ENCODE data around the gene OGFOD3. TPM values are rescaled to one million over a fixed set of nuclear protein-coding genes. Genes with fewer than 3 reads are reported as not detected.
"Not testable (repeated sequence)": the region's sequence is repeated elsewhere in the genome, so short reads cannot be mapped to it uniquely, and the experiment has no call there.

Gene OGFOD3
- polyA plus RNA-seq, 6 donors from 2014 or later: 22.8 to 31.6 (median 26.1) TPM

DNA sequence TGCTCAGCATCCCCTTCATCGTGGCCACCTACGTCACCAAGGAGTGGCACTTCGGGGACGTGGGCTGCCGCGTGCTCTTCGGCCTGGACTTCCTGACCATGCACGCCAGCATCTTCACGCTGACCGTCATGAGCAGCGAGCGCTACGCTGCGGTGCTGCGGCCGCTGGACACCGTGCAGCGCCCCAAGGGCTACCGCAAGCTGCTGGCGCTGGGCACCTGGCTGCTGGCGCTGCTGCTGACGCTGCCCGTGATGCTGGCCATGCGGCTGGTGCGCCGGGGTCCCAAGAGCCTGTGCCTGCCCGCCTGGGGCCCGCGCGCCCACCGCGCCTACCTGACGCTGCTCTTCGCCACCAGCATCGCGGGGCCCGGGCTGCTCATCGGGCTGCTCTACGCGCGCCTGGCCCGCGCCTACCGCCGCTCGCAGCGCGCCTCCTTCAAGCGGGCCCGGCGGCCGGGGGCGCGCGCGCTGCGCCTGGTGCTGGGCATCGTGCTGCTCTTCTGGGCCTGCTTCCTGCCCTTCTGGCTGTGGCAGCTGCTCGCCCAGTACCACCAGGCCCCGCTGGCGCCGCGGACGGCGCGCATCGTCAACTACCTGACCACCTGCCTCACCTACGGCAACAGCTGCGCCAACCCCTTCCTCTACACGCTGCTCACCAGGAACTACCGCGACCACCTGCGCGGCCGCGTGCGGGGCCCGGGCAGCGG lies 43.6 kb downstream of the OGFOD3 start:
- Mint-ChIP-seq H3K4me1 (peaks cover 15 to 22% (median 22%) of the 10 kb centered on the region in 3 donors), H3K9me3 (peaks cover 0 to 2% (median 0%) of the 10 kb centered on the region in 7 donors), H3K27ac (no peak overlapping the region), H3K27me3 (peaks cover 25 to 70% (median 49%) of the 10 kb centered on the region in 3 donors), H3K4me3 (no peak overlapping the region), H3K36me3 (no peaks in the 10 kb centered on the region)
- ATAC-seq (ENCODE audit: low read depth in 2 of 2) (no peak), DNase-seq (no peak)

DNA sequence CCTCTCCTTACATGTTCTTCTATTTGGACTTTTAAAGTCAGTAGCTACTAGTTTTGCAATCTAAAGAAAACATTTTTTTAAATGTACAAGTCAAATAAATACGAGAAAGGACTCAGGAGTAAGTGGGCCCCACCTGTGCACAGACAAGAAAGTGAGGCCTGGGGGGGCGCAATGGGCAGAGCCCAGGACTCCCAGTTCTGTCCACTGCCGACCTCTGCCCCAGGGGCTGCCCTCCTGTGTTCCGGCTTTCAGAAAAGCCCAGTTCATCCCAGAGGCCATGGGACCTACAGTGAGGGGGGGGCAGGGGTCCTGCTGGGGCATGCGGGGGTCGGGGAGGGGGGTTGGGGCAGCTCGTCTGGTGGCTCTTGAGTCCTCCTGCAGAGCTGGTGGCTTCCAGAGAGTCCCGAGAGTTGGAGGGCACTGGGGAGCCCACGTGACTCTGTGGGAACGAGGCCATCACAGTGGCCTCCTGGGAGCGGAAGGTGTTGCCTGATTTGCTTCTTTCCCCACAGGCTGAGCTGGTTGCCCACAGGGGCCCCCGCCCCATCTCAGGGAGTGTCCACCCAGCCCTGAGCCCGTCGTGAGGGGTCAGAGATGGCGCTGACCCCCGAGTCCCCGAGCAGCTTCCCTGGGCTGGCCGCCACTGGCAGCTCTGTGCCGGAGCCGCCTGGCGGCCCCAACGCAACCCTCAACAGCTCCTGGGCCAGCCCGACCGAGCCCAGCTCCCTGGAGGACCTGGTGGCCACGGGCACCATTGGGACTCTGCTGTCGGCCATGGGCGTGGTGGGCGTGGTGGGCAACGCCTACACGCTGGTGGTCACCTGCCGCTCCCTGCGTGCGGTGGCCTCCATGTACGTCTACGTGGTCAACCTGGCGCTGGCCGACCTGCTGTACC lies 44.4 kb downstream of the OGFOD3 start:
- H3K4me1 Mint-ChIP-seq: peaks cover 15 to 22% (median 20%) of the 10 kb centered on the region in 3 donors
- peaks cover 0 to 2% (median 0%) of the 10 kb centered on the region in 7 donors for H3K9me3 Mint-ChIP-seq
- H3K36me3 Mint-ChIP-seq: no peaks in the 10 kb centered on the region
- DNase-seq (no peak), ATAC-seq (ENCODE audit: low read depth in 2 of 2) (no peak)
- H3K27ac Mint-ChIP-seq: no peak overlapping the region
- H3K27me3 Mint-ChIP-seq: peaks cover 32 to 71% (median 44%) of the 10 kb centered on the region in 3 donors
- peak overlapping the region in 1 of 8 donors; percentile 63 for H3K4me3 Mint-ChIP-seq

DNA sequence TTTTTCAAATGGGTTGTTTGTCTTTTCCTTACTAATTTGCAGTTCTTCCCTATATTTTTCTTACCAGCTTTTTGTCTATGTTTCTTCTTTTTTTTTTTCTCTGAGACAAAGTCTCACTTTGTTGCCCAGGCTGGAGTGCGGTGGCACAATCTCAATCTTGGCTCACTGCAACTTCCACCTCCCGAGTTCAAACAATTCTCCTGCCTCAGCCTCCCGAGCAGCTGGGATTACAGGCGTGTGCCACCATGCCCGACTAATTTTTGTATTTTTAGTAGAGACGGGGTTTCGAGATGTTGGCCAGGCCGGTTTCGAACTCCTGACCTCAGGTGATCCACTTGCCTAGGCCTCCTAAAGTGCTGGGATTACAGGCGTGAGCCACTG lies 45.3 kb downstream of the OGFOD3 start:
- not testable (repeated sequence) for H3K9me3 Mint-ChIP-seq; H3K36me3 Mint-ChIP-seq; ATAC-seq (ENCODE audit: low read depth in 2 of 2); DNase-seq
- H3K4me3 Mint-ChIP-seq: peak overlapping the region in 6 of 8 donors; percentile 58 to 90 (median 75)
- peak overlapping the region in 2 of 6 donors; percentile 18 to 25 for H3K27ac Mint-ChIP-seq
- peaks cover 13 to 21% (median 20%) of the 10 kb centered on the region in 3 donors for H3K4me1 Mint-ChIP-seq
- peaks cover 28 to 66% (median 38%) of the 10 kb centered on the region in 3 donors for H3K27me3 Mint-ChIP-seq

DNA sequence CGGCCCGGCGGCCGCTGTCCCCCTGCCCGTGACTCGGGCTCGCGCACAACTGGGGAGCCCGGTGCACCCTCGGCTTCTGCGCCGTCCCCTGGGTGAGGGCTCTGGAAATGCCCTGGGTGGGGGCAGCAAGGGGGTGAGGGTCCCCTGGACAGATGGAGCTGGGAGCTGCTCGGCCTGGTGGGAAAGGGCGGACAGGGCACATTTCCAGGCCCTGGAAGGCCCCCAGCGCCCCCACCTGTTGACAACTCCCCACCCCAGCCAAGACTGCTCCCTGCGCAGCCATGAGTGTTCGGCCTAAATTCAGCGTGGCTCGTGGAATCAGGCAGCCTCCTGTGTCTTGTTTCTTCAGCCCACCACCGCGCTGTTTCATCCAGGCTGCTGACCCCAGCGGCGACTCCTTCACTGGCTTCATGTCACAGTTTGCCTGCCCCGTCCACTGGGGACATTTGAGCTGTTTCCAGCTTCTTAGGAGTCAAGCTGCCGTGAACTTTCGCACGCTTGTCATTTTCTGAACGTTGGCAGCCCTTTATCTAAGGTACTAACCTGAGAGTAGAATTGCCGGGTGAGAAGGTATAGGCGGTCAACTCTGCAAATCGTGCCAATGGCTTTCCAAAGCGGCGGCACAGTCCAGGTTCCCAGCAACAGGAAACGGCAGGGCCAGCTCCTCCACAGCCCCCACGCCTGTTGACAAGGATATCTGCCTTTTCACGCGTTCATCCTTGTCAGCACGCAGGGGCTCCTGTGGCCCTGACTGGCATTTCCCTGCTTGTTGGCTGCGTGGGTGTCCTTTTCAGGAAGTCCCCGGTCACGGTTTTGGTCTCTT lies 45.9 kb downstream of the OGFOD3 start:
- Mint-ChIP-seq H3K9me3 (no peaks in the 10 kb centered on the region), H3K27me3 (peaks cover 28 to 66% (median 32%) of the 10 kb centered on the region in 3 donors), H3K27ac (peak overlapping the region in 2 of 6 donors; percentile 22 to 78), H3K4me3 (peak overlapping the region; percentile 58 to 90 (median 72)), H3K36me3 (no peaks in the 10 kb centered on the region), H3K4me1 (peaks cover 13 to 21% (median 20%) of the 10 kb centered on the region in 3 donors)
- DNase-seq (peak; percentile 14), ATAC-seq (ENCODE audit: low read depth in 2 of 2) (peak; percentile 40 to 58)

DNA sequence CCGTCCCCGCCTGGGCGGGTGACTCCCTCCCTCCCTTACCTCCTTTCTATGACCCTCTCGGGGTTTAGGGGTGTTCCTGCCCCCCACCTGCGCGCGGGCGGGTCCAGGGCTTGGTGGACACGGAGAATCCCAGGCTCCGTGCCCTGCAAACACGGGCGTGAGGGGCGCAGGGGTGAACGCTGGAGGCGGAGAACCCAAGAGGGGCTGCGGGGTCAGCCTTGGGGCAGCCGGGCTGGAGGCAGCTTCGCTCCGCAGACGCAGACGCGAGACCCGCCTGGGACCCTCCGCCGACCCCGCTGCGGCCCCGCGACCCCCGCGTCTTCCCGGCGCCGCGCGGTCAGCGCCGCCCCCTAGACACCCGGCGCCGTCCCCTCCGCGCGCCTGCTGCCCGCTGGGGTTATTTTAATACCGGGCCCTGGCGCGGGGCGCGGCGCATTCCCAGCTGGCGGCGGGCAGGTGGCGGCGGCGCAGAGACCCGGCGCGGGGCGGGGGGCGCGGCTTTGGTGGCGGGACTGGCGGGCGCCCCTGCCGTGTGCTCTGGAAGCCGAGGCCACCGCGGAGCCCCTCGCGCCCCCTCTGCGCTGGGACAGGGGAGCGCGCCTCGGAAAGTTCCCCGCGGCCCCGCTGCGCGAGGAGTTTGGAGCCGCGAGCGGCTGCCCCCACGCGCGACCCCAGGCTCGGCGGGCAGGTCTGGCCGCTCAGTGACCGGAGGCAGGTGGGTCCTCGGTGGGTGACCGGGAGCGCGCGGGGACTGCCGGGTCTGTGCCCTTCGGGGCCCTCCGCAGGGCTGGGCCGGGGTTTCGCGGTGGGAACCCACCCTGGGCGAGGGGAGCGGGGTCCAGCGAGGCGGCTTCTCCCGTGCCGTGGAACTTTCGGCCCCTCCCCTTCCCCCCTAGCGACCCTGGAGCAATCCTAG lies 46.8 kb downstream of the OGFOD3 start, which contains the start of gene UTS2R:
Gene UTS2R (plus strand): TSS at position 433 of the 916 bp plus-strand sequence. CDS start 2,560 bp downstream, outside the sequence.
- H3K27ac Mint-ChIP-seq: peak within 1 kb of the TSS in 2 of 6 donors; percentile 22 to 78
- H3K27me3 Mint-ChIP-seq: peaks cover 31 to 64% (median 33%) of the 10 kb centered on the region in 3 donors
- DNase-seq: no peak

DNA sequence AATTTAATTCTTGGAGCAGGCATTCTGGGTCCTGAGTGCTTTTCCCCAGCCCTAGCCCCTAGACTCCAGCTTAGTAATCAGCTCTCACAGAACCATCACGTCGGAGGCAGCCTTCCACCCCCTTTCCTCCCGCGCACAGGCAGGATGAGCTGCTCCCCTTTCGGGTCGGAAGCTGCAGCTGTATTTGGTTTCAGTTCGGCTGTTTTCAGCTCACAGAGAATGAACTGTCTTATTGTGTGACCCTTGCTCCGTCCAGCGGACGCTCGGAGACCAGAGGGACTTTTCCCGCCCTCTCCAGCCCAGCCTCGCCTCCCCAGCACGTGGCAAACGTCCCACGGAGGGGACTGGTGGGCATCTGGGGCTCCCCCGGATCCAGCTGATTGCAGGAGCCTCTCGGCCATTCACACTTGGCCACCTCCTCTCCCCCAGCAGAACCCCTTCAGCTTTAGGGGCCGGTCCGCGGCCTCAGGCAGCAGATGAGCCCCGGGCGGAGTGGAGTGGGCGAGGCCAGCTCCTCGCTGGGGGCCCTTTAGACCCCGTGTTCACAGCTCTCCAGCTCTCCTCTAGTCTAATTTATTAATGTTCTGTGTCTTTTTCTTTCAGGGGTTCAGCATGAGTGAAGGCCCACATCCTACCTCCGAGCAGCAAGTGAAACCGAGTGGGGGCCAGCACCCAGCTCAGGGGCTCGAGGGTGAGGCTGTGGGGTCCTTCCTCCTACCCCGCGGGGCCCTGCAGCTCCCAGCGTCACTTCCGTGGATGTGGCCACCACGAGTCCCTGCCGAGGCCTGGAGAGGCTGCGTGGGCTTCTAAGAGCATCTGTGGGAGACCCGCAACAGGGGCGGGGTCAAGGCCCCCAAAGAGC lies 47.7 kb downstream of the OGFOD3 start:
- H3K4me1 Mint-ChIP-seq: peaks cover 13 to 21% (median 20%) of the 10 kb centered on the region in 3 donors
- no peak overlapping the region for H3K27ac Mint-ChIP-seq

More for the DNA sequence above, 46.8 kb downstream of the OGFOD3 start, which contains the start of gene UTS2R:
- Mint-ChIP-seq H3K4me3 (peak within 1 kb of the TSS; percentile 77 to 94 (median 86)), H3K36me3 (no peaks in the 10 kb centered on the region), H3K4me1 (peaks cover 13 to 21% (median 20%) of the 10 kb centered on the region in 3 donors), H3K9me3 (no peaks in the 10 kb centered on the region)
- ATAC-seq (ENCODE audit: low read depth in 2 of 2): no peak

DNA sequence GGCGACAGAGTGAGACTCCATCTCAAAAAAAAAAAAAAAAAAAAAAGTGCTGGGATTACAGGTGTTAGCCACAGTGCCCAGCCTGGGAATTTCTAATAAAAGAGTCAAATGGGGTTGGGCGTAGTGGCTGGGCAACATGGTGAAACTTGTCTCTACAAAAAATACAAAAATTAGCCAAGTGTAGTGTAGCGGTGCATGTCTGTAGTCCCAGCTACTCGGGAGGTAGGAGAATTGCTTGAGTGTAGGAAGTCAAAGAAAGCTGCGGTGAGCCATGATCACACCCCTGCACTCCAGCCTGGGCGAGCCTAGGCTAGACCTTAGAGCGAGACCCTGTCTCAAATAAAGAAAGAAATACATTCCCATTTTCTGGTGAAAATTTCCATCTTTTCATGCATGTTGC lies 49.2 kb downstream of the OGFOD3 start:
- peaks cover 30 to 50% (median 34%) of the 10 kb centered on the region in 3 donors for H3K27me3 Mint-ChIP-seq

More for the DNA sequence above, 47.7 kb downstream of the OGFOD3 start:
- Mint-ChIP-seq H3K36me3 (no peaks in the 10 kb centered on the region), H3K4me3 (peak overlapping the region; percentile 77 to 94 (median 86)), H3K9me3 (no peaks in the 10 kb centered on the region), H3K27me3 (peaks cover 26 to 56% (median 34%) of the 10 kb centered on the region in 3 donors)
- DNase-seq (peak; percentile 27), ATAC-seq (ENCODE audit: low read depth in 2 of 2) (peak; percentile 56 to 63)

DNA sequence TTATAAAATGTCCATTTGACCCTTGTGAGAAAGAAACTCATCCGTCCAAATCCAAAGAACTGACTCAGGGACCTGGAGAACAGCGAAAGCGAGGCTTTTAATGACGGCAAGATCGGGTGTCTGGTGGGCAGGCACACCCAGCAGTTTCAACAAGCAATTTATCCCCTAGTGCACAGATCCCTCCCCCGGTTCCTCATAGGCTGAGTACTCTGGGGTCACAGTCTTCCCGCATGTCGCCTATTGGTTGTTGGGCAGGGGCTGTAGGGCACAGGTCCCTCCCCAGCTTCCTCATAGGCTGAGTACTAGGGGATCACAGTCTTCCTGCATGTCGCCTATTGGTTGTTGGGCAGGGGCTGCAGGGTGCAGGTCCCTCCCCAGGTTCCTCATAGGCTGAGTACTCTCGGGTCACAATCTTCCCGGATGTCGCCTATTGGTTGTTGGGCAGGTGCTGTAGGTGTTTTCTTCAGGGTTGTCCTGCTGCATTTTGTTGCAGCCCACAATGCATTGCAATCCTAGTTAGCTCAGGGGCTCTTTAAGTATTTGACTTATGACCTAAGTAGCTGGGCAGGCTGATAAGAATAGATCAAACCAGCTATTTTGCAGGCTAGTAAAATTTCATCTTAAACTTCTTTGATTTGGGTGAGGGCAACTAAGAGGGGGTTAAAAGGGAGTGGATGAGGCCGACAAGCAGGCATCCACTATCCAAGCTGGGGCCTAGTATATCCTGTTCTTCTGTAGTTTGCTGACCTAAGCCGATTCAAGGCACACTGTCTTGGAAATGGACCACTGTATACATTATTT lies 50.5 kb downstream of the OGFOD3 start:
- H3K27me3 Mint-ChIP-seq: peaks cover 27 to 43% (median 31%) of the 10 kb centered on the region in 3 donors
- DNase-seq (no peak), ATAC-seq (ENCODE audit: low read depth in 2 of 2) (no peak)
- H3K9me3 Mint-ChIP-seq: no peaks in the 10 kb centered on the region
- no peaks in the 10 kb centered on the region for H3K36me3 Mint-ChIP-seq
- H3K4me1 Mint-ChIP-seq: peaks cover 10 to 17% (median 16%) of the 10 kb centered on the region in 3 donors
- no peak overlapping the region for H3K4me3 Mint-ChIP-seq
- peak overlapping the region in 1 of 6 donors; percentile 28 for H3K27ac Mint-ChIP-seq

More for the DNA sequence above, 49.2 kb downstream of the OGFOD3 start:
- no peaks in the 10 kb centered on the region for H3K9me3 Mint-ChIP-seq
- no peak for DNase-seq
- peaks cover 13 to 21% (median 20%) of the 10 kb centered on the region in 3 donors for H3K4me1 Mint-ChIP-seq
- ATAC-seq (ENCODE audit: low read depth in 2 of 2): no peak
- H3K27ac Mint-ChIP-seq: no peak overlapping the region
- H3K4me3 Mint-ChIP-seq: peak overlapping the region in 1 of 8 donors; percentile 35
- no peaks in the 10 kb centered on the region for H3K36me3 Mint-ChIP-seq

GRCh38 chr17:82366749-82367148 lies 51.6 kb downstream of the OGFOD3 start:
- Mint-ChIP-seq H3K27me3 (peaks cover 23 to 43% (median 29%) of the 10 kb centered on the region in 3 donors), H3K36me3 (no peaks in the 10 kb centered on the region), H3K27ac (no peak overlapping the region), H3K4me3 (no peak overlapping the region), H3K9me3 (no peaks in the 10 kb centered on the region), H3K4me1 (peaks cover 8 to 10% (median 10%) of the 10 kb centered on the region in 3 donors)
- DNase-seq (no peak), ATAC-seq (ENCODE audit: low read depth in 2 of 2) (no peak)

DNA sequence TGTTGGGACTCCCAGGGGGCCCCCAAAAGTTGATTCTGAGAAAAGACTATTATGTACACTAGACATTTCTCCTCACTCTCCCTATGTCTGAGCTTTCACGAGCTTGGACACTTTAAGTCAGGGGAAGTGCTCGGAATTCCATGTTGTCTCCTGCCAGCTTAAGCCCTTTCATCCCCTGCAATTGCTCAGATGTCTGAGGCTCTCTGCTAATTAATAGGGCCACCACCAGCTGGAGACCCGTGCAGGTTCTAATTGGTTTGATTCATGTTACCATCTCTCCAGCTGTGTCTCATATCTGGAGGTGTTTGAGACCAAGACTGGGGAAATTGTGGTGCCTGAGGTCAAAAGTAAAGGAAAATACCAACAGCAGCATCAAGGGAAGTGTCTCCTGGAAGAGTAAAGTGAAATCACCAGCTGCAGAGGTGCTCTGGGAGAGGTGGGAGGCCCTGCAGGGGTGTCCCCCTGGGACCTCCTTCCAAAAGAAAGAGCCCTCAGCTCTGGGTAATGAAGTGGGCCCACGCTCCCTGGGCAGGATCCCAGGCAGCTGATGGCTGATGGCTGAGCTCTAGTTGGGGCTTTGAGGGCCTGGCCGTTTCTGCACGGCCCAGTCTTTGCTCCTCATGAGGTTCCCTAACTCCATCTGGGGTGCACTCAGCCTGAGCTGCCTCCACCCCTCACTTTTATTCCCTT lies 52.6 kb downstream of the OGFOD3 start:
- ATAC-seq (ENCODE audit: low read depth in 2 of 2) (no peak), DNase-seq (no peak)
- peaks cover 4 to 5% (median 4%) of the 10 kb centered on the region in 3 donors for H3K4me1 Mint-ChIP-seq
- no peaks in the 10 kb centered on the region for H3K36me3 Mint-ChIP-seq
- H3K9me3 Mint-ChIP-seq: no peaks in the 10 kb centered on the region
- H3K4me3 Mint-ChIP-seq: no peak overlapping the region
- peaks cover 19 to 40% (median 27%) of the 10 kb centered on the region in 3 donors for H3K27me3 Mint-ChIP-seq
- no peak overlapping the region for H3K27ac Mint-ChIP-seq

Measured in naive B cell (primary cell).